Smooth muscle cell (in vitro differentiated cells): ENCODE measurements around the gene ANKRD55. TPM values are rescaled to one million over a fixed set of nuclear protein-coding genes. Genes with fewer than 3 reads are reported as not detected.
"Not testable (repeated sequence)": the region's sequence is repeated elsewhere in the genome, so short reads cannot be mapped to it uniquely, and the experiment has no call there.

ENCODE experiments used
- DNase-seq: peaks from one replicate; lab custom pipeline; 2025; ENCODE audit not compliant: unreplicated experiment; lab: John Stamatoyannopoulos, UW
- H2AFZ ChIP-seq: fragments of 200-600 bp; sonication (generic); 2 replicates; pipeline ENCODE4 v1.6.0; 2016; ENCODE audit warnings: antibody characterized with exemption, low read depth, mild to moderate bottlenecking
- H3F3A ChIP-seq: fragments of 200-600 bp; sonication (generic); 2 replicates; pipeline ENCODE4 v1.6.0; 2017; ENCODE audit warnings: antibody characterized with exemption, low read depth
- H3K27ac ChIP-seq: fragments of 200-600 bp; sonication (generic); 2 replicates; pipeline ENCODE4 v1.5.1; 2016; ENCODE audit warnings: low read depth, mild to moderate bottlenecking
- H3K27me3 ChIP-seq: fragments of 200-600 bp; sonication (generic); 2 replicates; pipeline ENCODE4 v1.6.1; 2016; ENCODE audit warnings: low read depth, mild to moderate bottlenecking
- H3K36me3 ChIP-seq: fragments of 200-600 bp; sonication (generic); 2 replicates; pipeline ENCODE4 v1.5.1; 2016; ENCODE audit warnings: low read depth
- H3K4me1 ChIP-seq: fragments of 200-600 bp; sonication (generic); 2 replicates; pipeline ENCODE4 v1.5.1; 2016; ENCODE audit warnings: low read depth
- H3K4me2 ChIP-seq: fragments of 200-600 bp; sonication (generic); 2 replicates; pipeline ENCODE4 v1.6.0; 2016; ENCODE audit warnings: mild to moderate bottlenecking
- H3K4me3 ChIP-seq: fragments of 200-600 bp; sonication (generic); 2 replicates; pipeline ENCODE4 v1.5.1; 2016; ENCODE audit warnings: mild to moderate bottlenecking
- H3K79me2 ChIP-seq: fragments of 200-600 bp; sonication (generic); 2 replicates; pipeline ENCODE4 v1.6.0; 2016; ENCODE audit warnings: low read depth, mild to moderate bottlenecking
- H3K9ac ChIP-seq: fragments of 200-600 bp; sonication (generic); 2 replicates; pipeline ENCODE4 v1.6.0; 2016; ENCODE audit warnings: low read depth
- H3K9me3 ChIP-seq: fragments of 200-600 bp; sonication (generic); replicated peaks from 2 replicates; pipeline ENCODE4 v1.5.1; 2016; ENCODE audit warnings: low read depth
- H4K20me1 ChIP-seq: fragments of 200-600 bp; sonication (generic); 2 replicates; pipeline ENCODE4 v1.6.0; 2016; ENCODE audit warnings: low read depth
- WGBS: methylation state at CpG from one replicate; pipeline ENCODE4 v1.1.7; 2016; ENCODE audit warnings: low lambda C conversion rate; 5-methylcytosine and 5-hydroxymethylcytosine counted together
- polyA plus RNA-seq: library from polyadenylated mRNA; unstranded; fragments of >200 nt; fragmentation: Nextera tagmentation; extraction: Ambion mirVana; gene quantifications from 2 replicates; pipeline ENCODE4 v1.2.1, GENCODE V29; 2016
- total RNA-seq: library from RNA; depleted of rRNA; stranded (reverse); fragments of >200 nt; gene quantifications from 2 replicates; pipeline ENCODE4 v1.2.3, GENCODE V29; 2014
- TF ChIP-seq, protein P1 (sequence below): fragments of 200-600 bp; sonication (generic); IDR thresholded peaks from 2 replicates; pipeline ENCODE4 v1.5.1; 2017; ENCODE audit warnings: borderline replicate concordance, mild to moderate bottlenecking, antibody characterized with exemption; ENCODE audit not compliant: insufficient read depth, poor library complexity, severe bottlenecking

The ANKRD55 gene
- total and polyA plus RNA-seq, 2 experiments from 2014 or later = 1.1 to 1.7 TPM

- Histone ChIP-seq H3K4me3 (no peak overlapping the region), H3K9ac (no peak overlapping the region), H3K9me3 (no peaks in the 10 kb centered on the region), H3K27me3 (no peaks in the 10 kb centered on the region), H3K4me1 (no peaks in the 10 kb centered on the region), H3F3A (no peaks in the 10 kb centered on the region), H3K36me3 (no peaks in the 10 kb centered on the region), H3K79me2 (no peaks in the 10 kb centered on the region), H3K4me2 (no peak overlapping the region), H2AFZ (no peak overlapping the region), H3K27ac (no peak overlapping the region), H4K20me1 (no peaks in the 10 kb centered on the region)
- no peak for DNase-seq
- 96% methylated on average over 6 of the region's 6 CpGs for WGBS
- TF ChIP-seq, protein P1, sequence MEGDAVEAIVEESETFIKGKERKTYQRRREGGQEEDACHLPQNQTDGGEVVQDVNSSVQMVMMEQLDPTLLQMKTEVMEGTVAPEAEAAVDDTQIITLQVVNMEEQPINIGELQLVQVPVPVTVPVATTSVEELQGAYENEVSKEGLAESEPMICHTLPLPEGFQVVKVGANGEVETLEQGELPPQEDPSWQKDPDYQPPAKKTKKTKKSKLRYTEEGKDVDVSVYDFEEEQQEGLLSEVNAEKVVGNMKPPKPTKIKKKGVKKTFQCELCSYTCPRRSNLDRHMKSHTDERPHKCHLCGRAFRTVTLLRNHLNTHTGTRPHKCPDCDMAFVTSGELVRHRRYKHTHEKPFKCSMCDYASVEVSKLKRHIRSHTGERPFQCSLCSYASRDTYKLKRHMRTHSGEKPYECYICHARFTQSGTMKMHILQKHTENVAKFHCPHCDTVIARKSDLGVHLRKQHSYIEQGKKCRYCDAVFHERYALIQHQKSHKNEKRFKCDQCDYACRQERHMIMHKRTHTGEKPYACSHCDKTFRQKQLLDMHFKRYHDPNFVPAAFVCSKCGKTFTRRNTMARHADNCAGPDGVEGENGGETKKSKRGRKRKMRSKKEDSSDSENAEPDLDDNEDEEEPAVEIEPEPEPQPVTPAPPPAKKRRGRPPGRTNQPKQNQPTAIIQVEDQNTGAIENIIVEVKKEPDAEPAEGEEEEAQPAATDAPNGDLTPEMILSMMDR = no peak
Measured at GRCh38 chr5:56246769-56247168, 13.6 kb upstream of the ANKRD55 start.

DNA sequence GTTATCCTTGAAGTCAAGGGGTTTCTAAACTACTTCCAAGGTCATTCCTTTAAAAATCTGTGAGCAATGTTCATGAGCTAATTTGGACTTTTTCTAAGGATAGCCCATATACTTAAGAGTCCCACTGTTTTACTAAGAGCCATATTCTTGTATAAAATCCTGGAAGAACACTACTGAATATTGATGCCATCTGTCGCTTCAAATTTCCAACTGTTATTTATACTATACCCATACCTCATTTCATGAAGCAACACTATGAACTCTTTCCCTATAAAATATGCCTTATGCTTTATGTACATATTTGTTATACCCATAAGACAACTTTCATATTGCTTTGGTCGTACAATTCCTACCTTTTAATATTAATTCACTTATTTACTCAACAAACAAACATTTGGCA, 12.4 kb upstream of the ANKRD55 start:
- Histone ChIP-seq H3K79me2 (no peaks in the 10 kb centered on the region), H3K9me3 (no peaks in the 10 kb centered on the region), H3K4me1 (no peaks in the 10 kb centered on the region), H2AFZ (no peak overlapping the region), H3K4me2 (no peak overlapping the region), H3K9ac (no peak overlapping the region), H3K36me3 (no peaks in the 10 kb centered on the region), H3F3A (no peaks in the 10 kb centered on the region), H3K4me3 (no peak overlapping the region), H4K20me1 (no peaks in the 10 kb centered on the region), H3K27me3 (no peaks in the 10 kb centered on the region), H3K27ac (no peak overlapping the region)
- WGBS = 88% methylated on average over 2 of the region's 2 CpGs
- no peak for DNase-seq
- TF ChIP-seq, protein P1 = no peak

GRCh38 chr5:56244627-56245026, 11.5 kb upstream of the ANKRD55 start:
- no peaks in the 10 kb centered on the region for H3F3A ChIP-seq
- H3K27ac ChIP-seq = no peak overlapping the region
- H3K79me2 ChIP-seq = no peaks in the 10 kb centered on the region
- H3K4me2 ChIP-seq = no peak overlapping the region
- H4K20me1 ChIP-seq = no peaks in the 10 kb centered on the region
- no peak for DNase-seq
- no peaks in the 10 kb centered on the region for H3K27me3 ChIP-seq
- TF ChIP-seq, protein P1 = no peak
- no peaks in the 10 kb centered on the region for H3K4me1 ChIP-seq
- no peaks in the 10 kb centered on the region for H3K36me3 ChIP-seq
- H3K9me3 ChIP-seq = no peaks in the 10 kb centered on the region
- H3K9ac ChIP-seq = no peak overlapping the region
- H3K4me3 ChIP-seq = no peak overlapping the region
- H2AFZ ChIP-seq = no peak overlapping the region

- not testable (repeated sequence) for H3K79me2 ChIP-seq, DNase-seq, H3K9ac ChIP-seq, H3K4me2 ChIP-seq, H3K4me1 ChIP-seq, H3K4me3 ChIP-seq, H3K27ac ChIP-seq, H4K20me1 ChIP-seq, H3K9me3 ChIP-seq, H3F3A ChIP-seq, H2AFZ ChIP-seq, H3K27me3 ChIP-seq, H3K36me3 ChIP-seq
- WGBS = 96% methylated on average over 1 of the region's 1 CpG
Measured at GRCh38 chr5:56242271-56242670, 9.1 kb upstream of the ANKRD55 start.
